Left renal cortex interstitium (tissue), 4 donors: ENCODE measurements around the gene TMPRSS15. TPM values are rescaled to one million over a fixed set of nuclear protein-coding genes. Genes with fewer than 3 reads are reported as not detected.

Experiments used
- DNase-seq, 4 donors: peaks; one replicate each; pipeline ENCODE4 v3.0.0-alpha.2; 2013; ENCODE audit warnings: low read depth in 4 of 4, low spot score in 2 of 4, missing footprints in 1 of 4
- polyA plus RNA-seq, 4 donors: library from polyadenylated mRNA; unstranded; fragments of 120-200 nt; gene quantifications; one replicate each; pipeline ENCODE4 v1.2.1, GENCODE V29; 2013; ENCODE audit not compliant: insufficient read length in 4 of 4

The TMPRSS15 gene
- polyA plus RNA-seq, 4 donors, result 0.32 to 0.60 (median 0.40) TPM

- DNase-seq, result no peak
Measured at GRCh38 chr21:18350216-18350615, 53.4 kb downstream of the TMPRSS15 start.

- no peak for DNase-seq
Measured at GRCh38 chr21:18349468-18349867, 54.1 kb downstream of the TMPRSS15 start.

GRCh38 chr21:18340387-18340942 lies 63.1 kb downstream of the TMPRSS15 start:
- no peak for DNase-seq

- DNase-seq, result no peak
Measured at GRCh38 chr21:18335651-18336236, 67.8 kb downstream of the TMPRSS15 start.

- DNase-seq, result no peak
Measured at GRCh38 chr21:18334066-18334465, 69.5 kb downstream of the TMPRSS15 start.

- DNase-seq, result no peak
Measured at GRCh38 chr21:18318156-18318555, 85.4 kb downstream of the TMPRSS15 start.

- no peak for DNase-seq
Measured at GRCh38 chr21:18298228-18298627, 105.4 kb downstream of the TMPRSS15 start.

GRCh38 chr21:18294100-18294499 lies 109.5 kb downstream of the TMPRSS15 start:
- no peak for DNase-seq

GRCh38 chr21:18289876-18290275 lies 113.7 kb downstream of the TMPRSS15 start:
- no peak for DNase-seq

- no peak for DNase-seq
Measured at GRCh38 chr21:18285379-18285778, 118.2 kb downstream of the TMPRSS15 start.

GRCh38 chr21:18275781-18276180 lies 127.8 kb downstream of the TMPRSS15 start:
- no peak for DNase-seq

- no peak for DNase-seq
Measured at GRCh38 chr21:18274370-18274769, 129.2 kb downstream of the TMPRSS15 start.

- DNase-seq, result no peak
Measured at GRCh38 chr21:18273400-18273799, 130.2 kb downstream of the TMPRSS15 start.

GRCh38 chr21:18269856-18270255 lies 133.7 kb downstream of the TMPRSS15 start:
- DNase-seq, result no peak

- no peak for DNase-seq
Measured at GRCh38 chr21:18268906-18269305, 134.7 kb downstream of the TMPRSS15 start.

GRCh38 chr21:18267496-18267895 lies 136.1 kb downstream of the TMPRSS15 start:
- DNase-seq, result no peak

- no peak for DNase-seq
Measured at GRCh38 chr21:18265944-18266343, 137.6 kb downstream of the TMPRSS15 start.

GRCh38 chr21:18253799-18254198 lies 149.8 kb downstream of the TMPRSS15 start:
- no peak for DNase-seq

GRCh38 chr21:18253221-18253620 lies 150.4 kb downstream of the TMPRSS15 start:
- no peak for DNase-seq

- no peak for DNase-seq
Measured at GRCh38 chr21:18252680-18253079, 150.9 kb downstream of the TMPRSS15 start.

GRCh38 chr21:18252256-18252655 lies 151.3 kb downstream of the TMPRSS15 start:
- no peak for DNase-seq

- no peak for DNase-seq
Measured at GRCh38 chr21:18251065-18251464, 152.5 kb downstream of the TMPRSS15 start.

GRCh38 chr21:18249672-18250071 lies 153.9 kb downstream of the TMPRSS15 start:
- no peak for DNase-seq
